Left ventricle myocardium inferior (tissue), 1 donor: ENCODE measurements around the gene TEX35. TPM values are rescaled to one million over a fixed set of nuclear protein-coding genes. Genes with fewer than 3 reads are reported as not detected.
A peak's percentile ranks its signal among the peaks of the same experiment; 100 is the strongest.

Experiments
- DNase-seq: peaks from one replicate; pipeline ENCODE4 v3.0.0-alpha.2; 2020
- H3K27ac ChIP-seq: fragments of 200-600 bp; replicated peaks from 2 replicates; pipeline ENCODE4 v1.8.0; 2021
- H3K27me3 ChIP-seq: fragments of 200-600 bp; 2 replicates; pipeline ENCODE4 v1.8.0; 2021; ENCODE audit warnings: low read depth
- H3K36me3 ChIP-seq: fragments of 200-600 bp; 2 replicates; pipeline ENCODE4 v1.8.0; 2021
- H3K4me1 ChIP-seq: fragments of 200-600 bp; 2 replicates; pipeline ENCODE4 v1.8.0; 2021
- H3K4me3 ChIP-seq: fragments of 200-600 bp; 2 replicates; pipeline ENCODE4 v1.8.0; 2021; ENCODE audit warnings: mild to moderate bottlenecking, moderate library complexity
- H3K9me3 ChIP-seq: fragments of 200-600 bp; replicated peaks from 2 replicates; pipeline ENCODE4 v1.8.0; 2021
- CTCF ChIP-seq: fragments of 200-600 bp; IDR thresholded peaks from 2 replicates; pipeline ENCODE4 v1.8.0; 2021; ENCODE audit warnings: antibody characterized with exemption, mild to moderate bottlenecking, borderline replicate concordance
- intact Hi-C: fragments of 100-400 bp; cut with micrococcal nuclease; formaldehyde crosslinking; loops from one replicate; pipeline ENCODE4 v1.11.0; 2022
- total RNA-seq: library from RNA; stranded (reverse); fragmentation: NEBNext Ultra II Directional; extraction: Animal tissue kit (Norgen Biotek cat#: 25700); gene quantifications from one replicate; pipeline ENCODE4 v1.2.1, GENCODE V29; 2021
- donor health status: DM: no; HTN: yes; CAD: no; lungs with severe emphysema.

TEX35 gene
- total RNA-seq, 1 donor from 2014 or later = not detected

GRCh38 chr1:178537382-178538090, 24.6 kb downstream of the TEX35 start:
- intact Hi-C loops = loop anchor here (10.0 kb wide), 1 partner anchor 467 kb away; no protein-coding TSS in a partner anchor
- TF ChIP-seq CTCF = no peak
- no peaks in the 10 kb centered on the region for H3K9me3 ChIP-seq
- no peaks in the 10 kb centered on the region for H3K27me3 ChIP-seq
- peaks cover 53% of the 10 kb centered on the region for H3K4me1 ChIP-seq
- H3K27ac ChIP-seq = peak overlapping the region; percentile 88
- no peak overlapping the region for H3K4me3 ChIP-seq
- H3K36me3 ChIP-seq = no peaks in the 10 kb centered on the region
- DNase-seq = no peak

GRCh38 chr1:178538192-178538916, 25.4 kb downstream of the TEX35 start:
- Histone ChIP-seq H3K4me1 (peaks cover 60% of the 10 kb centered on the region), H3K9me3 (no peaks in the 10 kb centered on the region), H3K4me3 (no peak overlapping the region), H3K36me3 (no peaks in the 10 kb centered on the region), H3K27ac (peak overlapping the region; percentile 46), H3K27me3 (no peaks in the 10 kb centered on the region)
- TF ChIP-seq CTCF = no peak
- intact Hi-C loops = loop anchor here (10.0 kb wide), 1 partner anchor 466 kb away; no protein-coding TSS in a partner anchor
- DNase-seq = no peak

GRCh38 chr1:178539291-178539690, 26.4 kb downstream of the TEX35 start:
- Histone ChIP-seq H3K36me3 (no peaks in the 10 kb centered on the region), H3K4me3 (no peak overlapping the region), H3K4me1 (peaks cover 62% of the 10 kb centered on the region), H3K9me3 (no peaks in the 10 kb centered on the region), H3K27ac (peak overlapping the region; percentile 46), H3K27me3 (no peaks in the 10 kb centered on the region)
- no peak for DNase-seq
- intact Hi-C loops = loop anchor here (10.0 kb wide), 1 partner anchor 466 kb away; no protein-coding TSS in a partner anchor
- TF ChIP-seq CTCF = no peak

- intact Hi-C loops = no loop called here
- TF ChIP-seq CTCF = no peak
- no peak for DNase-seq
- Histone ChIP-seq H3K27me3 (no peaks in the 10 kb centered on the region), H3K36me3 (no peaks in the 10 kb centered on the region), H3K4me1 (peaks cover 62% of the 10 kb centered on the region), H3K27ac (no peak overlapping the region), H3K9me3 (no peaks in the 10 kb centered on the region), H3K4me3 (no peak overlapping the region)
These were observed 27.3 kb downstream of the TEX35 start for GRCh38 chr1:178540204-178540603.

GRCh38 chr1:178540646-178541045, 27.7 kb downstream of the TEX35 start:
- no peaks in the 10 kb centered on the region for H3K9me3 ChIP-seq
- no peak for DNase-seq
- H3K36me3 ChIP-seq = peaks cover 4% of the 10 kb centered on the region
- no peak for TF ChIP-seq CTCF
- no peak overlapping the region for H3K27ac ChIP-seq
- H3K4me3 ChIP-seq = no peak overlapping the region
- H3K27me3 ChIP-seq = no peaks in the 10 kb centered on the region
- intact Hi-C loops = no loop called here
- peaks cover 62% of the 10 kb centered on the region for H3K4me1 ChIP-seq
